ENCODE results near the gene ITFG1. TPM values are rescaled to one million over a fixed set of nuclear protein-coding genes. Genes with fewer than 3 reads are reported as not detected.

ITFG1 gene
- polyA plus RNA-seq, 3 donors, result 28.9 to 62.5 (median 35.3) TPM

GRCh38 chr16:47198180-47198575, 262.7 kb downstream of the ITFG1 start:
- WGBS (ENCODE audit: insufficient coverage), result no CpG with 5 or more reads among the region's 2 CpGs
- H3K4me1 ChIP-seq (ENCODE audit: control insufficient read depth in 1 of 2, insufficient read depth in 2 of 2, low read length in 2 of 2), result no peaks in the 10 kb centered on the region
- no peaks in the 10 kb centered on the region for H3K9me3 ChIP-seq (replicated peaks in 1 of 2; ENCODE audit: control insufficient read depth in 1 of 2, insufficient read depth in 1 of 2, low read length in 2 of 2)
- no peak overlapping the region for H2AFZ ChIP-seq (ENCODE audit: insufficient read depth, low read depth, low read length, poor library complexity, severe bottlenecking)
- no peak for DNase-seq
- H3K79me2 ChIP-seq (ENCODE audit: insufficient read depth, low read length), result no peaks in the 10 kb centered on the region
- no peak overlapping the region for H3K4me2 ChIP-seq (replicated peaks; ENCODE audit: extremely low read depth, low read length, poor library complexity, severe bottlenecking)
- H3K27ac Mint-ChIP-seq, result no peak overlapping the region
- no peak for TF ChIP-seq CTCF (IDR thresholded peaks at IDR 0.05)
- H3K4me3 Mint-ChIP-seq, result no peak overlapping the region
- intact Hi-C loops (cut with micrococcal nuclease), result no loop called here
- H3K4me1 Mint-ChIP-seq, result no peaks in the 10 kb centered on the region
- peaks cover 0 to 1% (median 0%) of the 10 kb centered on the region in 7 donors for H3K9me3 Mint-ChIP-seq
- peaks cover 0 to 2% (median 0%) of the 10 kb centered on the region in 3 donors for H3K27me3 Mint-ChIP-seq (ENCODE audit: low read depth in 3 of 3)
- peaks cover 10 to 11% of the 10 kb centered on the region in 2 donors for H3K36me3 Mint-ChIP-seq
- H3K9ac ChIP-seq (ENCODE audit: insufficient read depth, low read length, poor library complexity, severe bottlenecking), result no peak overlapping the region
- H3K27ac ChIP-seq (ENCODE audit: low read depth in 1 of 2, low read length in 2 of 2), result no peak overlapping the region
- no peaks in the 10 kb centered on the region for H3K36me3 ChIP-seq (replicated peaks in 1 of 2; ENCODE audit: control insufficient read depth in 1 of 2, insufficient read depth in 2 of 2, low read length in 2 of 2)
- no peaks in the 10 kb centered on the region for H3K27me3 ChIP-seq (ENCODE audit: control insufficient read depth in 2 of 2, insufficient read depth in 2 of 2, low read length in 2 of 2)
- H3K4me3 ChIP-seq (replicated peaks in 1 of 3; ENCODE audit: low read depth in 2 of 3, low read length in 3 of 3), result no peak overlapping the region
- no peaks in the 10 kb centered on the region for H4K20me1 ChIP-seq (ENCODE audit: insufficient read depth, low read length)

- no peak for TF ChIP-seq CTCF (IDR thresholded peaks at IDR 0.05)
- Histone ChIP-seq H3K36me3 (replicated peaks in 1 of 2; ENCODE audit: control insufficient read depth in 1 of 2, insufficient read depth in 2 of 2, low read length in 2 of 2) (no peaks in the 10 kb centered on the region), H3K9ac (ENCODE audit: insufficient read depth, low read length, poor library complexity, severe bottlenecking) (no peak overlapping the region), H4K20me1 (ENCODE audit: insufficient read depth, low read length) (no peaks in the 10 kb centered on the region), H3K4me1 (ENCODE audit: control insufficient read depth in 1 of 2, insufficient read depth in 2 of 2, low read length in 2 of 2) (no peaks in the 10 kb centered on the region), H3K9me3 (replicated peaks in 1 of 2; ENCODE audit: control insufficient read depth in 1 of 2, insufficient read depth in 1 of 2, low read length in 2 of 2) (no peaks in the 10 kb centered on the region), H3K79me2 (ENCODE audit: insufficient read depth, low read length) (no peaks in the 10 kb centered on the region), H3K4me3 (replicated peaks in 1 of 3; ENCODE audit: low read depth in 2 of 3, low read length in 3 of 3) (no peak overlapping the region), H3K27ac (ENCODE audit: low read depth in 1 of 2, low read length in 2 of 2) (no peak overlapping the region), H2AFZ (ENCODE audit: insufficient read depth, low read depth, low read length, poor library complexity, severe bottlenecking) (no peak overlapping the region), H3K4me2 (replicated peaks; ENCODE audit: extremely low read depth, low read length, poor library complexity, severe bottlenecking) (no peak overlapping the region), H3K27me3 (ENCODE audit: control insufficient read depth in 2 of 2, insufficient read depth in 2 of 2, low read length in 2 of 2) (no peaks in the 10 kb centered on the region)
- H3K27ac Mint-ChIP-seq, result no peak overlapping the region
- peaks cover 0 to 2% (median 0%) of the 10 kb centered on the region in 3 donors for H3K27me3 Mint-ChIP-seq (ENCODE audit: low read depth in 3 of 3)
- WGBS (ENCODE audit: insufficient coverage), result 94% methylated on average over 2 of the region's 6 CpGs
- peaks cover 0 to 1% (median 0%) of the 10 kb centered on the region in 7 donors for H3K9me3 Mint-ChIP-seq
- H3K4me1 Mint-ChIP-seq, result no peaks in the 10 kb centered on the region
- DNase-seq, result no peak
- H3K4me3 Mint-ChIP-seq, result no peak overlapping the region
- H3K36me3 Mint-ChIP-seq, result peaks cover 10 to 14% of the 10 kb centered on the region in 2 donors
- intact Hi-C loops (cut with micrococcal nuclease), result no loop called here
Measured at GRCh38 chr16:47197536-47198179, 263.2 kb downstream of the ITFG1 start.

Data from CD14-positive monocyte (primary cell).